Spleen (tissue), 11 donors: ENCODE data around the gene MED13L. TPM values are rescaled to one million over a fixed set of nuclear protein-coding genes. Genes with fewer than 3 reads are reported as not detected.

Experiments
- DNase-seq: peaks from one replicate; pipeline ENCODE4 v3.0.0-alpha.2; 2020
- H3K27ac ChIP-seq, 8 donors: fragments of 200-600 bp; sonication (generic) in 7 of 8; 1 replicate in 4 of 8; 2 replicates in 4 of 8; pipeline versions ENCODE4 v1.5.0 to v1.8.0; 2016 to 2021; ENCODE audit warnings: inconsistent platforms in 4 of 8, mild to moderate bottlenecking in 4 of 8, moderate library complexity in 1 of 8
- H3K27me3 ChIP-seq, 7 donors: fragments of 200-600 bp; sonication (generic) in 6 of 7; replicated peaks in 1 of 7; 1 replicate in 4 of 7; 2 replicates in 3 of 7; pipeline versions ENCODE4 v1.5.0 to v1.8.0; 2016 to 2021; ENCODE audit warnings: inconsistent platforms in 3 of 7, mild to moderate bottlenecking in 1 of 7
- H3K36me3 ChIP-seq, 6 donors: fragments of 200-600 bp; sonication (generic) in 5 of 6; 1 replicate in 4 of 6; 2 replicates in 2 of 6; pipeline versions ENCODE4 v1.5.0 to v1.8.0; 2016 to 2021; ENCODE audit warnings: inconsistent platforms in 2 of 6
- H3K4me1 ChIP-seq, 6 donors: fragments of 200-600 bp; sonication (generic) in 5 of 6; 1 replicate in 3 of 6; 2 replicates in 3 of 6; pipeline versions ENCODE4 v1.5.0 to v1.8.0; 2016 to 2021; ENCODE audit warnings: inconsistent platforms in 3 of 6
- H3K4me3 ChIP-seq, 8 donors: fragments of 200-600 bp; sonication (generic) in 7 of 8; 1 replicate in 4 of 8; 2 replicates in 4 of 8; pipeline versions ENCODE4 v1.5.0 to v1.8.0; 2016 to 2021; ENCODE audit warnings: inconsistent platforms in 4 of 8, mild to moderate bottlenecking in 4 of 8, moderate library complexity in 2 of 8
- H3K9me3 ChIP-seq, 8 donors: fragments of 200-600 bp; sonication (generic) in 7 of 8; 1 replicate in 4 of 8; 2 replicates in 4 of 8; pipeline versions ENCODE4 v1.5.0 to v1.8.0; 2016 to 2021; ENCODE audit warnings: inconsistent platforms in 4 of 8
- POLR2A ChIP-seq, 3 donors: fragments of 450-650 bp; IDR thresholded peaks; one replicate each; pipeline ENCODE4 v1.5.1; 2017; ENCODE audit warnings: antibody characterized with exemption in 3 of 3, mild to moderate bottlenecking in 1 of 3
- POLR2AphosphoS5 ChIP-seq, 3 donors: sonication (generic); formaldehyde crosslinking; IDR thresholded peaks; one replicate each; pipeline ENCODE4 v1.5.1; 2017; ENCODE audit warnings: antibody characterized with exemption in 3 of 3
- WGBS, 5 donors: extraction: QIAGEN DNeasy Blood & Tissue Kit in 3 of 5; methylation state at CpG; one replicate each; pipeline versions ENCODE4 v1.1.5 to v1.1.7; 2013 to 2018; 5-methylcytosine and 5-hydroxymethylcytosine counted together
- intact Hi-C: fragments of 100-400 bp; cut with DNase I; formaldehyde crosslinking; loops from one replicate; pipeline ENCODE4 v1.15.0; 2023; ENCODE audit warnings: low total_unique reads
- polyA plus RNA-seq, 3 donors: library from polyadenylated mRNA; stranded (reverse); fragments of 200-250 nt; gene quantifications; one replicate each; pipeline ENCODE4 v1.2.1, GENCODE V29; 2013
- total RNA-seq, 7 donors: library from RNA; depleted of rRNA in 3 of 7; stranded (reverse); fragments of >200 nt in 3 of 7; fragmentation: NEBNext Ultra II Directional in 4 of 7; extraction: Animal tissue kit (Norgen Biotek cat#: 25700) in 4 of 7; gene quantifications; one replicate each; pipeline versions ENCODE4 v1.1.0 to v1.2.1, GENCODE V29; 2016 to 2021
- TF ChIP-seq, protein P1 (sequence below), 11 experiments: fragments of 200-600 bp in 7 of 11; fragments of 450-650 bp in 4 of 11; sonication (generic) in 4 of 11; IDR thresholded peaks in 8 of 11; conservative IDR thresholded peaks in 3 of 11; 1 replicate in 7 of 11; 2 replicates in 4 of 11; pipeline versions ENCODE4 v1.4.0 to v1.8.0; 2016 to 2021; ENCODE audit warnings: antibody characterized with exemption in 11 of 11, inconsistent platforms in 4 of 11, mild to moderate bottlenecking in 1 of 11
- donor health status: healthy with polysubstance abuse.
- donor health status: DM: no; HTN: no; CAD: no; lungs with moderate emphysema.
- donor health status: DM: no; HTN: no; CAD: no.
- donor health status: Bipolar disorder and iron deficiency.
- donor health status: healthy.
- donor health status: DM: no; HTN: no; CAD: no.
- donor health status: DM: yes; HTN: yes; CAD: no.

MED13L gene
- total and polyA plus RNA-seq, 10 donors, result 13.4 to 255 (median 185) TPM

DNA sequence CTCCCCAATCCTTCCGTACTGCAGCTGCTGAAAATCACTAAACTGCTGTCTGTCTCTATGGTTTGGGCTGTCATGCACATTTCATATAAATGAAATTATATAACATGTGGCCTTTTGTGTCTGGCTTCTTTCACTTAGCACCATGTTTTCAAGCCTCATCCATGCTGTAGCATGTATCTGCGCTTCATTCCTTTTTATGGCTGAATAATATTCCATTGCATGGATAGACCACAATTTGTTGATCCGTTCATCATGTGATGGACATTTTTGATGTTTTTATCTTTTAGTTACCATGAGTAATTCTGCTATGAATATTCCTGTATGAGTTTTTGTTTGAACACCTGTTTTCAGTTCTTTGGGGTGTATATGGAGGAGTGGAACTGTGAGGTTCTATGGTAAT lies 32.6 kb upstream of the MED13L start:
- Histone ChIP-seq H3K36me3 (no peaks in the 10 kb centered on the region), H3K4me3 (no peak overlapping the region), H3K9me3 (peaks cover 0 to 16% (median 13%) of the 10 kb centered on the region in 8 donors), H3K4me1 (peaks cover 0 to 8% (median 0%) of the 10 kb centered on the region in 6 donors), H3K27me3 (no peaks in the 10 kb centered on the region), H3K27ac (no peak overlapping the region)
- TF ChIP-seq POLR2AphosphoS5 (IDR thresholded peaks at IDR 0.05) (no peak), POLR2A (IDR thresholded peaks at IDR 0.05) (no peak)
- TF ChIP-seq, protein P1, sequence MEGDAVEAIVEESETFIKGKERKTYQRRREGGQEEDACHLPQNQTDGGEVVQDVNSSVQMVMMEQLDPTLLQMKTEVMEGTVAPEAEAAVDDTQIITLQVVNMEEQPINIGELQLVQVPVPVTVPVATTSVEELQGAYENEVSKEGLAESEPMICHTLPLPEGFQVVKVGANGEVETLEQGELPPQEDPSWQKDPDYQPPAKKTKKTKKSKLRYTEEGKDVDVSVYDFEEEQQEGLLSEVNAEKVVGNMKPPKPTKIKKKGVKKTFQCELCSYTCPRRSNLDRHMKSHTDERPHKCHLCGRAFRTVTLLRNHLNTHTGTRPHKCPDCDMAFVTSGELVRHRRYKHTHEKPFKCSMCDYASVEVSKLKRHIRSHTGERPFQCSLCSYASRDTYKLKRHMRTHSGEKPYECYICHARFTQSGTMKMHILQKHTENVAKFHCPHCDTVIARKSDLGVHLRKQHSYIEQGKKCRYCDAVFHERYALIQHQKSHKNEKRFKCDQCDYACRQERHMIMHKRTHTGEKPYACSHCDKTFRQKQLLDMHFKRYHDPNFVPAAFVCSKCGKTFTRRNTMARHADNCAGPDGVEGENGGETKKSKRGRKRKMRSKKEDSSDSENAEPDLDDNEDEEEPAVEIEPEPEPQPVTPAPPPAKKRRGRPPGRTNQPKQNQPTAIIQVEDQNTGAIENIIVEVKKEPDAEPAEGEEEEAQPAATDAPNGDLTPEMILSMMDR (IDR thresholded peaks at IDR 0.05 in 8 of 11, conservative IDR thresholded peaks at IDR 0.05 in 3 of 11), result no peak
- intact Hi-C loops, result no loop called here
- WGBS, 5 donors, result 94 to 96% (median 95%) methylated on average over 3 of the region's 3 CpGs
- DNase-seq, result no peak

DNA sequence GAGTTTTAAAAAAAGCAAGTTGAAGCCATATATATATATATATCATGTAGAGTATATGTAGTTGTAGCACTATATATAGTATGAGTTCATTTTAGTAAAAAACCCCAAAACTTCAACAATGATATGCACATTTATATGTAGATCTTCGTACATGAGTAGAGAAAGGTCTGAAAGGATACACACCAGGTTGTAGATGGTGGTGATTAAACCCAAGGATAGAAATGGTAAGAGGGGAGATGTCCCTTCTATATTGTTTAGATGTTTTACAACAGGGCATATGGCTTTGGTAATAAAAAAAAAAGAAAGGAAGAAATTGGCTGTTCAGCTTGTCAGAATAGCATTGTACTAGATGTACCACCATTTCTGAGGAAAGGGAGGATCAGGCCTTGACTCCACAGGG lies 31.9 kb upstream of the MED13L start:
- WGBS, 5 donors, result 44 to 93% (median 88%) methylated on average over 1 of the region's 1 CpG
- intact Hi-C loops, result no loop called here

GRCh38 chr12:116308647-116309046 lies 31.2 kb upstream of the MED13L start:
- peaks cover 0 to 11% (median 4%) of the 10 kb centered on the region in 6 donors for H3K4me1 ChIP-seq
- no peak overlapping the region for H3K4me3 ChIP-seq
- no peak overlapping the region for H3K27ac ChIP-seq
- H3K27me3 ChIP-seq, result no peaks in the 10 kb centered on the region
- no peak for DNase-seq
- no peaks in the 10 kb centered on the region for H3K36me3 ChIP-seq
- intact Hi-C loops, result no loop called here
- peaks cover 0 to 16% (median 13%) of the 10 kb centered on the region in 8 donors for H3K9me3 ChIP-seq
- WGBS, 5 donors, result 79 to 95% (median 84%) methylated on average over 7 of the region's 7 CpGs
- TF ChIP-seq POLR2AphosphoS5 (IDR thresholded peaks at IDR 0.05) (no peak), POLR2A (IDR thresholded peaks at IDR 0.05) (no peak)
- TF ChIP-seq, protein P1 (IDR thresholded peaks at IDR 0.05 in 8 of 11, conservative IDR thresholded peaks at IDR 0.05 in 3 of 11), result no peak

More for the DNA sequence above, 31.9 kb upstream of the MED13L start:
- no peaks in the 10 kb centered on the region for H3K36me3 ChIP-seq
- H3K27ac ChIP-seq, result no peak overlapping the region
- no peaks in the 10 kb centered on the region for H3K27me3 ChIP-seq
- H3K9me3 ChIP-seq, result peaks cover 0 to 16% (median 13%) of the 10 kb centered on the region in 8 donors
- H3K4me1 ChIP-seq, result peaks cover 0 to 7% (median 0%) of the 10 kb centered on the region in 6 donors
- no peak for DNase-seq
- no peak for TF ChIP-seq POLR2A (IDR thresholded peaks at IDR 0.05)
- TF ChIP-seq, protein P1 (IDR thresholded peaks at IDR 0.05 in 8 of 11, conservative IDR thresholded peaks at IDR 0.05 in 3 of 11), result no peak
- no peak for TF ChIP-seq POLR2AphosphoS5 (IDR thresholded peaks at IDR 0.05)
- no peak overlapping the region for H3K4me3 ChIP-seq

DNA sequence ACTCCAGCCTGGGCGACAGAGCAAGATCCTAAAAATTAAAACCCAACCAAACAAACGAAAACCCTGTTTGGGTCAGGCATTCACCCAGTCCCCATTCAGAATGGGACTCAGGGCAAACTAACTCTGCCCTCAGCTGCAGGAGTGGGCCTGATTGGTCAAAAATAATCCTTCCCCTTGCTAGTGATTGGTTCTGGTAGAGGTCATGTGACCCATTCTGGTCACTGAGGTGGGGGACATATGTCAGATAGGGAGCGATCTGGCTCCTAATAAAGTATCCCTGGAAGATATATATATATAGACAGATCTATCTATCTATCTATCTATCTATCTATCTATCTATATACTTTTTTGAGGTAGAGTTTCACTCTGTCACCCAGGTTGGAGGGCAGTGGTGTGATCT lies 29.5 kb upstream of the MED13L start:
- WGBS, 5 donors, result 95 to 100% (median 98%) methylated on average over 2 to 3 of the region's 3 CpGs
- no peak overlapping the region for H3K4me3 ChIP-seq

More for the DNA sequence above, 29.5 kb upstream of the MED13L start:
- TF ChIP-seq, protein P1 (IDR thresholded peaks at IDR 0.05 in 8 of 11, conservative IDR thresholded peaks at IDR 0.05 in 3 of 11), result no peak
- TF ChIP-seq POLR2AphosphoS5 (IDR thresholded peaks at IDR 0.05) (no peak), POLR2A (IDR thresholded peaks at IDR 0.05) (no peak)
- no peaks in the 10 kb centered on the region for H3K27me3 ChIP-seq
- no peak overlapping the region for H3K27ac ChIP-seq
- no peak for DNase-seq
- intact Hi-C loops, result no loop called here
- no peaks in the 10 kb centered on the region for H3K36me3 ChIP-seq
- H3K4me1 ChIP-seq, result peaks cover 0 to 27% (median 11%) of the 10 kb centered on the region in 6 donors
- peaks cover 0 to 16% (median 13%) of the 10 kb centered on the region in 8 donors for H3K9me3 ChIP-seq
